Endothelial cell (in vitro differentiated cells): ENCODE measurements around the gene GHDC. TPM values are rescaled to one million over a fixed set of nuclear protein-coding genes. Genes with fewer than 3 reads are reported as not detected.
A peak's percentile ranks its signal among the peaks of the same experiment; 100 is the strongest.

ENCODE experiments used
- DNase-seq: peaks from one replicate; pipeline ENCODE4 v3.0.0; 2021; ENCODE audit warnings: low spot score
- H3K27ac Mint-ChIP-seq: one replicate; pipeline ENCODE4 v1.8.0; 2021; ENCODE audit warnings: mixed read lengths, inconsistent platforms; ENCODE audit not compliant: unreplicated experiment
- H3K27me3 Mint-ChIP-seq: one replicate; pipeline ENCODE4 v1.8.0; 2021; ENCODE audit warnings: mild to moderate bottlenecking, moderate library complexity, mixed read lengths, inconsistent platforms; ENCODE audit not compliant: unreplicated experiment
- H3K36me3 Mint-ChIP-seq: one replicate; pipeline ENCODE4 v1.8.0; 2021; ENCODE audit warnings: mild to moderate bottlenecking, low read depth, mixed read lengths, inconsistent platforms; ENCODE audit not compliant: unreplicated experiment
- H3K4me1 Mint-ChIP-seq: one replicate; pipeline ENCODE4 v1.8.0; 2021; ENCODE audit warnings: mild to moderate bottlenecking, mixed read lengths, inconsistent platforms; ENCODE audit not compliant: unreplicated experiment
- H3K4me3 Mint-ChIP-seq: one replicate; pipeline ENCODE4 v1.8.0; 2021; ENCODE audit warnings: mild to moderate bottlenecking, mixed read lengths, inconsistent platforms; ENCODE audit not compliant: unreplicated experiment
- H3K9me3 Mint-ChIP-seq: one replicate; pipeline ENCODE4 v1.8.0; 2021; ENCODE audit warnings: mixed read lengths, inconsistent platforms; ENCODE audit not compliant: unreplicated experiment
- CTCF ChIP-seq: fragments of 200-600 bp; sonication (generic); IDR thresholded peaks from one replicate; pipeline ENCODE4 v1.5.0; 2021; ENCODE audit warnings: antibody characterized with exemption; ENCODE audit not compliant: unreplicated experiment
- total RNA-seq: library from RNA; stranded (reverse); fragmentation: NEBNext Ultra II Directional; extraction: Animal tissue kit (Norgen Biotek cat#: 25700); gene quantifications from one replicate; pipeline ENCODE4 v1.2.1, GENCODE V29; 2021; ENCODE audit not compliant: unreplicated experiment

GHDC gene
- total RNA-seq, 1 donor from 2014 or later, result 7.2 TPM

- Mint-ChIP-seq H3K4me3 (peak overlapping the region; percentile 53), H3K27me3 (peaks cover 22% of the 10 kb centered on the region), H3K36me3 (peaks cover 5% of the 10 kb centered on the region), H3K9me3 (no peaks in the 10 kb centered on the region), H3K4me1 (peaks cover 18% of the 10 kb centered on the region), H3K27ac (no peak overlapping the region)
- no peak for TF ChIP-seq CTCF
- no peak for DNase-seq
Measured at GRCh38 chr17:42179335-42179734, 15.0 kb downstream of the GHDC start.

GRCh38 chr17:42178817-42179216, 15.5 kb downstream of the GHDC start:
- Mint-ChIP-seq H3K27ac (no peak overlapping the region), H3K36me3 (peaks cover 5% of the 10 kb centered on the region), H3K4me1 (peaks cover 18% of the 10 kb centered on the region), H3K27me3 (peaks cover 22% of the 10 kb centered on the region), H3K9me3 (no peaks in the 10 kb centered on the region), H3K4me3 (no peak overlapping the region)
- no peak for DNase-seq
- no peak for TF ChIP-seq CTCF

GRCh38 chr17:42177684-42178083, 16.6 kb downstream of the GHDC start:
- Mint-ChIP-seq H3K27ac (no peak overlapping the region), H3K9me3 (no peaks in the 10 kb centered on the region), H3K36me3 (peaks cover 5% of the 10 kb centered on the region), H3K27me3 (peaks cover 19% of the 10 kb centered on the region), H3K4me1 (peaks cover 7% of the 10 kb centered on the region), H3K4me3 (no peak overlapping the region)
- no peak for TF ChIP-seq CTCF
- DNase-seq, result no peak

- H3K36me3 Mint-ChIP-seq, result peaks cover 5% of the 10 kb centered on the region
- TF ChIP-seq CTCF, result no peak
- no peak overlapping the region for H3K27ac Mint-ChIP-seq
- H3K9me3 Mint-ChIP-seq, result no peaks in the 10 kb centered on the region
- DNase-seq, result no peak
- H3K4me1 Mint-ChIP-seq, result peaks cover 11% of the 10 kb centered on the region
- no peak overlapping the region for H3K4me3 Mint-ChIP-seq
- H3K27me3 Mint-ChIP-seq, result peaks cover 20% of the 10 kb centered on the region
Measured at GRCh38 chr17:42174126-42174783, 20.0 kb downstream of the GHDC start.

- Mint-ChIP-seq H3K9me3 (no peaks in the 10 kb centered on the region), H3K27ac (no peak overlapping the region), H3K4me3 (no peak overlapping the region), H3K36me3 (peaks cover 5% of the 10 kb centered on the region), H3K4me1 (peaks cover 8% of the 10 kb centered on the region), H3K27me3 (peaks cover 24% of the 10 kb centered on the region)
- no peak for TF ChIP-seq CTCF
- DNase-seq, result no peak
Measured at GRCh38 chr17:42171831-42172230, 22.5 kb downstream of the GHDC start.
